Measurements from ENCODE around the gene CBFA2T3.

Gene CBFA2T3

GRCh38 chr16:88995194-88995593 is 18.2 kb upstream of the CBFA2T3 start:
- no peak for DNase-seq

- no peak for DNase-seq
These were observed 17.7 kb upstream of the CBFA2T3 start for GRCh38 chr16:88994695-88995094.

GRCh38 chr16:88993946-88994600 is 17.1 kb upstream of the CBFA2T3 start:
- no peak for DNase-seq

- no peak for DNase-seq
These were observed 16.3 kb upstream of the CBFA2T3 start for GRCh38 chr16:88993166-88993761.

- DNase-seq: no peak
These were observed 15.6 kb upstream of the CBFA2T3 start for GRCh38 chr16:88992351-88993165.

- no peak for DNase-seq
These were observed 14.9 kb upstream of the CBFA2T3 start for GRCh38 chr16:88991813-88992350.

GRCh38 chr16:88989852-88990547 is 13.0 kb upstream of the CBFA2T3 start:
- DNase-seq: no peak

GRCh38 chr16:88988980-88989811 is 12.2 kb upstream of the CBFA2T3 start:
- no peak for DNase-seq

- no peak for DNase-seq
These were observed 8.5 kb upstream of the CBFA2T3 start for GRCh38 chr16:88985521-88985920.

- DNase-seq: no peak
These were observed 7.0 kb upstream of the CBFA2T3 start for GRCh38 chr16:88983771-88984687.

- no peak for DNase-seq
These were observed 6.2 kb upstream of the CBFA2T3 start for GRCh38 chr16:88983165-88983564.

GRCh38 chr16:88982286-88983084 is 5.5 kb upstream of the CBFA2T3 start:
- DNase-seq: no peak

GRCh38 chr16:88979353-88980015 is 2.5 kb upstream of the CBFA2T3 start:
- DNase-seq: no peak

- no peak for DNase-seq
These were observed 1.8 kb upstream of the CBFA2T3 start for GRCh38 chr16:88978608-88979346.

- no peak for DNase-seq
These were observed 1.0 kb upstream of the CBFA2T3 start for GRCh38 chr16:88977812-88978607.

GRCh38 chr16:88976366-88977017 is 515 bp downstream of the CBFA2T3 start:
- no peak for DNase-seq

- DNase-seq: no peak
These were observed 1.4 kb downstream of the CBFA2T3 start for GRCh38 chr16:88975511-88976061.

Measured in DMS153 (cell line).